ENCODE measurements around the gene EGFR.

Gene EGFR

DNA sequence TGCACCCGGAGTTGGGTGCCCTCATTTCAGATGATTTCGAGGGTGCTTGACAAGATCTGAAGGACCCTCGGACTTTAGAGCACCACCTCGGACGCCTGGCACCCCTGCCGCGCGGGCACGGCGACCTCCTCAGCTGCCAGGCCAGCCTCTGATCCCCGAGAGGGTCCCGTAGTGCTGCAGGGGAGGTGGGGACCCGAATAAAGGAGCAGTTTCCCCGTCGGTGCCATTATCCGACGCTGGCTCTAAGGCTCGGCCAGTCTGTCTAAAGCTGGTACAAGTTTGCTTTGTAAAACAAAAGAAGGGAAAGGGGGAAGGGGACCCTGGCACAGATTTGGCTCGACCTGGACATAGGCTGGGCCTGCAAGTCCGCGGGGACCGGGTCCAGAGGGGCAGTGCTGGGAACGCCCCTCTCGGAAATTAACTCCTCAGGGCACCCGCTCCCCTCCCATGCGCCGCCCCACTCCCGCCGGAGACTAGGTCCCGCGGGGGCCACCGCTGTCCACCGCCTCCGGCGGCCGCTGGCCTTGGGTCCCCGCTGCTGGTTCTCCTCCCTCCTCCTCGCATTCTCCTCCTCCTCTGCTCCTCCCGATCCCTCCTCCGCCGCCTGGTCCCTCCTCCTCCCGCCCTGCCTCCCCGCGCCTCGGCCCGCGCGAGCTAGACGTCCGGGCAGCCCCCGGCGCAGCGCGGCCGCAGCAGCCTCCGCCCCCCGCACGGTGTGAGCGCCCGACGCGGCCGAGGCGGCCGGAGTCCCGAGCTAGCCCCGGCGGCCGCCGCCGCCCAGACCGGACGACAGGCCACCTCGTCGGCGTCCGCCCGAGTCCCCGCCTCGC, at the start of gene EGFR:
Gene EGFR, plus strand, starts transcription at position 657 of the 830 bp plus-strand sequence. CDS start 261 bp downstream, outside the sequence.
- no peak for DNase-seq

DNA sequence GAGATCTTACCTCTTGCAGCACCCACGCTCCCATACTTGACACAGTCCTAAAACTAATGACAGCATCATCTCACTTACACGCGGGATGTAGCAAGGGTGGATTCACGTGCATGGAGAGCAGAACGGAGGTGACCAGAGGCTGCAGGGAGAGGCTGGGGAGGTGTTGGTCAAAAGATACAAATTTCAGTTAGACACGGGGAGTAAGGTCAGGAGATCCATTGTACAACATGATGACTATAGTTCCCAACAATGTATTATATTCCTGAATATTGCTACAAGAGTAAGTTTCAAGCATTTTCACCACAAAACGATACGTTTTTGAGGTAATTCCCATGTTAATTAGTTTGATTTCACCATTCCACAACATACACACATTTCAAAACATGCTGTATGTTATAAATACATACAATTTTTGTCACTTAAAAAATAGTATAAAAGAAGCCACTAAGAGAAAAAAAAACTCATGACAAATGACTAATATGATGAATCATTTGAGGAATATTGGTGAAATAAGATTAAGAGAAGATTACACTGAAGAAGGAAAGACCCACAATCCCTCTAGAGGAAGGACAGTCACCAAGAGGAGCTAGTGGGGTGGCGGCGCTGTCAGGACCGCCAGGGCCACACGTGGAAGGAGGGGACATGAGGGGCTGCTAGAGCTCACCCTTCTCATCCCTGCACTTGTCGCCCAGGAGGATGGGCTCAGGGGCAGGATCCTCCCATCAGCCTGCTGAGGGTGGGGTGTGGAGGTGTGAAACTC, 49.4 kb upstream of the EGFR start:
- DNase-seq: no peak

DNA sequence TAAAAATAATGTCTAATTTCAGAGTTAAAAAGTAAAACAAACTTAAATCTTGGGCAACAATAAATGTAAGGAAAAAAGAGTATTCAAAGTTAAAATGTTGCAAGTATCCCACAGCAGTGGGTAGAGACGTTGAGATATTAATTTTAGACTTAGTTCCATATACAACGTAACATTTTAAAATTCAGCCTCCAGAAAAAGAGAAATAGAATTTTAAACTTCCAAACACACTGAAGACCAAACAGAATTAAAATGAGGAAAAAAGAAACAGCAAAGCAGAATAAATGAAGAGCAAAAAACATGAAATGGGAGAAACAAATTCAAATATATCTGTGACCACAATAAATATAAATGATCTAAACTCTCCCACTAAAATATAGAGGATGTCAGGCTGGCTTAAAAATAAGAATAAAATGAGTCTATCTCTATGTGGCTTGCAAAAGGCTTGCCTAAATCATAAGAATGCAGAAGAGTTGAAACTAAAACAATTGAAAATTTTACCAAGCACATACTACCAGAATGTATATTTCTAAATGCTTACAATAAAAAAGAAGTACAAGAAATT, 46.0 kb upstream of the EGFR start:
- DNase-seq: no peak

DNA sequence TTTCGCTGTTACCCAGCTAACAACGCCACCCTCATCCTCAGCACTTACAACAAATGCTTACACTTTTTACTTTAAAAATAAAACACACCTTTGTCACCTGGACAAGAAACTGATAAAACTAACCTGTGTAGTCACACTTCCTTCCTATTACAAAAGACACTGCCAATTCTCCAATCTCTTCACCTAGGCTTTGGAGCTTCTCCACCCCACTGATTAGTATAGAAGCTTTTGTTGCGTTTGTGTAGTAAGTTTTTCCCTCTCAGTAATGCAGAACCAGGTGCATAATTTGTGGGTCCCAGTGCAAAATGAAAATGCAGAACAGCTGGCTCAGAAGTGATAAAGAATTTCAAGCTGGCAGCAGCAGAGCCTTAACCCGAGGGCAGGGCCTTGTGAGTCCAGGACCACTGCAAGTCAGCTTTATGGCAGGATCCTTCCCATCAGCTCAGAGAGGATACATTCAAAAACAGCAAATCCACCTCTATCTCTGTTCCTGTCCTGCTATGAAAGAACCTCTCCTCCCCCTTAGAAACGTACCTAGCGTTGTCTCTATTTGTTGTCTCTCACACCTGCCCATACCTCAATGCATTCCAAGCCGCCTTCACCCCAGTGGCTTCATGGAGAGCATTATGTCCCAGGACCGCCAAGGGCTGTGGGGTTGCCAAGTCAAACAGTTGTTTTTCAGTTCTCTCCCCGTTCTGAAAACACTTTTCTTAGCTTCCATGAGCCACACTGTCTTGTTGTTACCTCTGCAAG, 40.3 kb upstream of the EGFR start:
- DNase-seq: no peak

DNA sequence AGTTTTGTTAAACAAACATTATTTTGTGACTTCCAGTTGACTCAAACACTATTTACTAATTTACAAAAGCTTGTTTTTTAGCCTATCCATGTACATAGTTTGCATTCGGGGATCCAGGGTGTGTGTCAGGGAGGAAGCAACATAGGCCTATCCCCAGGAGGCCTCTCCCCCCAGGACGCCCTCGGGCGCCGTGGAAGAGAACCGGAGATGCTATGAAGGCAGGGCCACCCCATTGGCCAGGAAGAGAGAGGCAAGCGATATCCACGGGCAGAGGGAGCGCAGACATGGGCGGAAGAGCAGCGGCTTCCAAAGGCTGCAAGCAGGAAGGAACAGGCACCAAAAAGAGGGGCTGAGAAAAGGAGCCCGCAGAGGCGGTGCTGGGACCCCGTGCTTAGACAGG, 38.3 kb upstream of the EGFR start:
- DNase-seq: no peak

DNA sequence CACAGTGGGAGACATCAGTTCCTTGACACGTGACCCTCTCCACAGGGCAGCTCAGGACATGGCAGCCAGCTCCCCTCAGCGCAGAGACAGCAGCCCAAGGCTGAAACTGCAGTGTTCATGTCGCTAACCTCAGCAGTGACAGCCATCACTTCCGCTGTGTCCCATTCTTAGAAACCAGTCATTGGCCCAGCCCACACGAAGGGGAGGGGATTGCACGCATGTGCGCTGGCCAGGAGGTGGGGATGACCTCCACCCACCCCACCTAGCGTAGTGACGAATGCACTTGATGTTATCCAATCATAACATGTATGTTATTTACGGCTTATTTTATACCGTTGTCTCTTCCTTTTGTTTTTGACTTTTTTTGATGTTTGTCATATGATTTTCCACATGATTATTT, 36.9 kb upstream of the EGFR start:
- no peak for DNase-seq

DNA sequence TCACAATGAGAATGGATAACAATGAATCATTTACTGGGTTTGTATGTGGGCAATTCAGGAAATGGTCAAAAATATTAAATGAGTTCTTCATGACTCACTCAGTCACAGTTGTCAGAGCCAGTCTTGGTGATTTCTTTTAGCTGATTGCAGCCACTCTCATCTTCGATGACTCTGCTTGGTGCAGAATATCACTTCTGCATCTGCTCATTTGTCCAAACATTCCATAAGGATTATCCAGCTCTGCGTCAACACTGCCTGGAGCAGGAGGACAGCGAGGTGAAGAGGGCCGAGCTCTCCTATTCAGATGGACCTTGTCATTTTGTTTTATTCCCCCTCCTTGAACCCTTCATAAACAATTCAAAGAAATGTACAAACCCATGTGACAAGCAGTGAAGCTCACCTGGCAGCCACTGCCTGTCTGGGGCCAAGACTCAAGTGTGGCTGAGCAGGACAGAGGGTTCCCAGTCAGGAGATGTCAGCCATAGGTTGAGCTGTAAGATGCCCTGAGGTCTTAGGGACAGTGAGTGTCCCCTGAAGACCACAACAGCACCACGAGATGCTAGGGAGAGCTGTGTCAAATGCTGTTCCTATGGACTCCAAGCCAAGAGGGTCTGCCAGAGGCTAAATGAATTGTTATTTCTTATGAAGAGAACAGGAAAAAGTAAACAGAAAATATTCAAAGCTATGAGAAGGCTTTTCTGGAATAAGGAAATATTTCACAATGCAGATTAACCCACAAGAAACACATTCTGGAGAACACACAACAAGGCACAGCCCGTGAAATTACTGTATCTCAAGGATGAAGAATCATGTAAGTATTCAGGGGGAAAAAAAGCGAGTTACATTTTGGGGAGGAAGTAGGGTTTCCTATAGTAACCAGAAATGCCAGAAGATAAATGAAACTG, 33.1 kb upstream of the EGFR start:
- no peak for DNase-seq

DNA sequence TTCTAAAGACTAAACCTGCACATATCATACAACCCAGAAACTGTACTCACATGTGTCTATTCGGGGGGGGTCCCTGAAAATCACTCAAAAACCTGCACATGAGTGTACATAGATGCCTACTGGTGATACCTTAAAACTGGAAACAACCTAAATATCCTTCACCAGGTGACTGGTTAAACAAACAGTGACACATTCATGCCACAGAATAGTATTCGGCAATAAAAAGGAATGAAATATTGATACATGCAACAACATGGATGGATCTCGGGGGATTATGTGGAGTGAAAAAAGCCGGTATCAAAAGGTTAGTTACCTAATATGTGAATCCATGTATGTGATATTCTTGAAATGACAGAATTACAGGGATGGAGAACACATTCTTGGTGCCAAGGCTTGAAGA, 32.1 kb upstream of the EGFR start:
- DNase-seq: no peak

DNA sequence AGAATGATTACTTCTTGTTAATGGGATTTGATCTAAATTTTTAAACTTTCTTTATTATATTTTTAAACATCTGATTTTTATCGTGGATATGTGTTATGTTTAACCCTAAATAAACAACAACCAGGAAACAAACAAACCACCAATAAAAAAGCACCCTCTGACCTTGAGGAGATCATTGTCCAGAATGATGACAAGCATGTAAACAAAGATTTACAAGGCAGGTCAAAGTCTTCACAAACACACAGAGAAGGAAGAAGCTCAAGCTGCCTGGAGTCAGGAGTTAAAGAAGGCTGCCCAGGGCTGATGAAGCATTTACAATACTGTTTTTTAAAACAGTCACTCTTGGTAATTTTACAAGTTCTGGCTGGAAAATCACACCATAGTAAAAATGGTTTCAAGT, 31.0 kb upstream of the EGFR start:
- no peak for DNase-seq

DNA sequence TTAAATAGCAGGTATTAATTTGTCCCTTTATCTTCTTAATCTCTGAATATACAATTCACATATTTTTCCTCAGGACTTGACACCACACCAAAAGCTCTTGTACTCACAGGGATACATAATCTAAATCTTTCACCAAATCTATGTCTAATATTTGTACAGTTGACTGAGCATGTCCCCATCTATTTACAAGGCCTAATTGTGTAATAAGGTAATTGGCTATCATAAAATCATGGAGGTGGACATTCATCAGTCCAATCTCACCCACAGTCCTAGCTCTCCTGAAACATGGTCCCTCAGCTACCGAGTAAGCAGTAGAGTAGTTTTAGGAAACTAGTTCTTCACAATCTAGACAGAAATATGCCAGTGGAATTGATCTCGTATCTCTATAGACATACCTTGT, 30.3 kb upstream of the EGFR start:
- DNase-seq: no peak

DNA sequence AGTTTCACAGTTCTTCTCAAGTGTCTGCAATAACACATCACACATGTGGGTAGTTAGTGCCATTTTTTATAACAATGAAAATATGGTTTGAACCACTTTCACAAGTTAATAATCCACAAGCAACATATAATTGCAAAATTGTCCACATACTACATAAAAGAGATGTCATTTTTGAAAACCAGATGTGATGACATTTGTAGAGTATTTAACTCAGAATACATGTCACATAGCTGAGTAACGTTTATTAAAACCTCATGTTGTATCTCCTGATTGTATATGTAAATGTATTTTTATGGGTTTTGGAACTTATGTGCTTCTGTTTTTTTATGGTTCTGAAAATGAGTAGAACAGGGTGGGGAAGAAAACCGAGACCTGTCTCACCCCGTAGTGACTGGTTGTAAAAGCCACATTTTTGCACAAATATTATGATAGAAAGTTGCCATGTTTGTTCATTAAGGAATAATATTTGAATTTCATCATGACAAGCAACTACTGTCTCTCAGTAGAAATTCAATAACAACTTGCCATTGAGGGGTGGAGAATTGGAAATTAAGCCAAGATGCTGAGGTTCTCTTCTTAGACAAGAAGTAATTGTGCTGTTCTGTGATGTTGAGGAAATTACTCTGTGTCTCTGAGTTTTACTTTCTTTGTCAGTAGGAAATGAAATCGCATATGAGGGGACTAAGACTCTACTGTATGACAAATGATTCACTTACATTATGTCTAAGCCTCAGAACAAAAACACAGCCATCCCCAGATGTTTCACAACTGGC, 29.2 kb upstream of the EGFR start:
- DNase-seq: no peak

DNA sequence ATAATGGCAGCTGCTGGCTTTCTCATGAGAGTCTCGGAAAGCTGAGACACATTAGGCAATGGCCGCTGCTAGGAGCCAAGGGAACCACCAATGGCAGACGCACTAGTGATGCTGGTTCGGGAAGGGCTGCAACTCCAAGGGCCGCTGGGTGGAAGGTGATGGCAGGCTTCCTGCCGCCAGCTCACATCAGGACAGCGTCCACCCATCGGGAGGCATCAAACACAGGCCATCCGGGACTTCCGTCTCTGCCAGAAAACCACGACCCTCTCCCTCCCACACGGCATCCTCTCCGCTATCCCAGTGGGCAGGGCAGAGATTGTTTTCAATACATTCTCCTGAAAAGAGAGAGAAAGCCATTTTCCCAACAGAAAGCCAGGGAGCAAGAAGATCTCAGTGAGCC, 27.5 kb upstream of the EGFR start:
- DNase-seq: no peak

DNA sequence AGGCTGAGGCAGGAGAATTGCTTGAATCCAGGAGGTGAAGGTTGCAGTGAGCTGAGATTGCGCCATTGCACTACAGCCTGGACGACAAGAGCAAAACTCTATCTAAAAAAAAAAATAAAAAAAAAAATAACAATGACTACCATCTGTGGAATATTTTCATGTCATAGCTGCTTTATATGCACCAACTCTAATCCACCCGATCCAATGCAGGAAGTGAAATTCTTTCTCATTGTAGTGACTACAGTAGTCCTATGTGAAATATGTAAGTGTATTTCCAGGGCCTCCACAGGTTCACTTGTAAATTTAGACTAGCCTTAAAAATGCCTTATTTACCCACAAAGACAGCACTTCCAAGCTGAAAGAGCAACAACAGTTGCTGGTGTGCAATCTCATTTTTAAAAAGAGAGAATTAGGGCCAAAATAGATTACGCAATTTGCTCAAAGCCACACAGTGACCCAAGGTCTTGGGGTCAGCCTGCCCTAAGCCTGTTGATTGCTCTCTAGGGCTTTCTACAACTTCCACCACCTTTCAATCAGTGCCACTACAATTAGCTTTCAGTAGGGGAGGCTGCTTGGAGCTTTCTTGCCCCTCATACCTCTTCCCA, 25.8 kb upstream of the EGFR start:
- no peak for DNase-seq

DNA sequence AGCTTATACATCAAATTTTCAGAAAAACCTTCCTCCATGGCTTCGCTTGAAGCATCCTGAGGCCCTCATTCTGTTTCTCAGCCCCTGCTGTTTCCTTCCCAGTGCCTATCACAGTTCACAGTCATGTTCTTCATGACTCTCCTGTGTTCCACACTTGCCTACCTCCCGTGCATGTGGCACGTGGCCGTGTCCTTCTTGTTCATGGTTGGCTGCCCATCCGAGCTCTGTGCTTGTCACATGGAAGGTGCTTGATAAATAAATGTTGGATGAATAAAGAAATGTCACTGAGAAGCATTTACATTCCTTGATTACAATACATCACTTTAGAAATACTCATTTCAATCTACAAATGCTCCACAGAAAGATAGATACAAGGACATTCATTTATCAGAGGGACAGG, 23.7 kb upstream of the EGFR start:
- no peak for DNase-seq

DNA sequence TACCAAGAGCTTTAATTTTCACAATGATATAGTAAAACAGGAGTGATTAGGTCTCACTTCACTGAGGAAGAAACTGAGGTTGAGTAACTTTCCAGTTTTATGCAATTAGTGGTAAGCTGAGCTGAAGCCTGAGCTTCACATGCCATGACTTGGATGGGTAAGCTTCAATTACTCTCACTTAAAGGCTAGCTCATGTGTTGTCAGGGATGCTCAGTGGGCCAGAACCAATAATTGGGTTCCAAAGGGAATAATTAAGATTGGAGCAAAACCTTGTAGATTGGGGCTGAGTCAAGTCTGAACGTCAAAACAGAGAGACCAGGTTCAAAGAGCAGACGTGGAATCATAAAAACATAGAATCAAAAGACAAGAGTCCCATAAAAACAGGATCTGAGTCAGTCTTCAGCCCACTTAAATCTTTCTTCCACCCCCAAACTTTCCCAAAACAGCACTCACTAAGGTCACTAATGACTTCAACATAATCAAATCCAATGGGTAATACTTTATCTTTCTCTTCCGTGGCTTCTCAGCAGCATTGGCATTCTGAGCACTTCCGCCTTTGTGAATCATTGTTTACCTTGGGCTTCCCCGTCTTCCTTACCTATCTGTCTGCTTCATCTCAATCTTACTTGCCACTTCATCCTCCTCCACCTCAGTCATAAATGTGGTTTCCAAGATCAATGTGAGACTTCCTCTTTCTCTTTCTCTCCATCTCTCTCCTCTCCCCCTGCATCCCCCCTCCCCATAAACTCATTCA, 23.0 kb upstream of the EGFR start:
- DNase-seq: no peak

DNA sequence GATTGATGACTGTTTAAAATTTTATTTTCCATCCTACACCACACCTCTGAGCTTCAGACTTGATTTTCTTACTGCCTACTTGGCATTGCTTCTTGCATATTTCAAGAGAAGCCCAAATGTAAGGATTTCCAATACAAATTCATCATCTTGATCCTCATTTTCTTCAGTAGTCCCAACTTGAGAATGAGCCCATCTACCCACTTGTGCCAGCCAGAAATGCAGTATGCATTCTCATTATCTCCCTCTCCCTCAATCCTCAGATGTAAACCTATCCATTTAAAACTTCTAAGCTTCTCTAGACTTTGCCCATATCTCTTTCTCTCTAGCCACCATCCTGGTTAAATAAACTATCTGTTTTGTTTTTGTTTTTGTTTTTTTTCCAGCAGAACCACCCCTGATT, 22.4 kb upstream of the EGFR start:
- DNase-seq: no peak

DNA sequence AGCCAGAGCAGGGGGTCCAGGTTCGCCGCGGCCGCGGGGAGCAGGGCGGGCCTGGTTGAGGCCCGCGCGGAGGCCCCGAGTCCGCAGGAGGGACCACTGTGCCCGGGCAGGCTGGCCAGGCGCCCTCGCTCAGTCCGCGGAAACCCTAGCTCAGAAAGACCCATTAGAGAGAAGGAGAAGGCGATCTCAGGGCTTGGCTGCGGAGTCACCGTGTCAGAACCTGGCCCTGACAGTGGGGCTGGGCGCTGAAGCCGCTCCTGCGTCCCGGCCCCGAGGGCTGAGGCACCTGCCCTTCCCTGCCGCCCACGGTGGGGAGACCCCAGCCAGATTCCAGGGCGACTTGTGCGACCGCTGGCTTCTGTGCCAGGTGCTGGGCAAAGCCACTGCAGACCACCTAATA, 14.2 kb upstream of the EGFR start:
- no peak for DNase-seq

DNA sequence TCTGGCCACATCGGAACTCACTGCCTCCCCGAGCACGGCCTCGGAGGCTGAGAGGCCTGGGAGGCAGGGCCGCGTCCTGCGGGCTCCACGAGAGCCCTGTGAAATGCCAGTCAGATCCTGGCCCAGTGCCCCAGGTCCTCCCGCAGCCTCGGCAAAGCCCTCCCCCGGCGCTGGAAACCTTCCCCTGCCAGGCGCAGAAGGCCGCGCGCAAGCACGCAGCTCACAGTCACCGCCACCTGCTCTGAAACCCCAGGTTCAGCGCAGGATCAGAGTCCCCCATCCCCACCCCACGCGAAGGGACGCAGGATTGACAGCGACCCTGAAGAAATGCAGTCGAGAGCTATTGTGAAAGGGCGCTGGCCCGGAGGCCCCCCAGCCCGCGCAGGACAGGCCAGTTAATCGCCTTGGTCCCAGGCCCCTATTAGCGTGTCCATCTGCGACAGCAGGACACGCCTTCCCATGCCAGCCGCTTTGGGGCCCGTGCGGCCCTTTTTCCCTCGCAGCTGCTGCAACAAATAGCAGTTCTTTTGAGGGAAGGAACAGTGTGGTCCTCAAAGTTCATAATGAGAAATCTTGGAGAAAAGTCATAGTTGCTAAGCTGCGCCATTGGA, 13.5 kb upstream of the EGFR start:
- no peak for DNase-seq

DNA sequence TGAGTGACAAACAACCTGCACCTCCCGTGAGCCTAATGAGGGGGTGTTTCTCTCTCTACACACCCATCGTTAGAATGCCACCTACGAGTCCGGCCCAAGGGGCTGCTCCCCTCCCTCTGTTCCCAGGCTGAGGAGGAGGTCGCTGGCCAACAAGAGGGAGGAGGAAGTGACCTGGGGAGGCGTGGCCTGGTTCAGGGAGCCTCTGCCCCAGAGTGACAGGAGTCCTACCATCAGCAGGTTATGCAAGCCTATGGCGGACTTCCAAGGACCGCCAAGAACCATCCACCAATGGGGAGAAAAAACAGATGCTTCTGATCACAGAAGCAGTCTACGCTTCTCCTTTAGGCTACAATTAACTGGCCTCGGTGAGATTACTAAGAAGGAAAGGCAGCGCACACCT, 12.3 kb upstream of the EGFR start:
- DNase-seq: no peak

DNA sequence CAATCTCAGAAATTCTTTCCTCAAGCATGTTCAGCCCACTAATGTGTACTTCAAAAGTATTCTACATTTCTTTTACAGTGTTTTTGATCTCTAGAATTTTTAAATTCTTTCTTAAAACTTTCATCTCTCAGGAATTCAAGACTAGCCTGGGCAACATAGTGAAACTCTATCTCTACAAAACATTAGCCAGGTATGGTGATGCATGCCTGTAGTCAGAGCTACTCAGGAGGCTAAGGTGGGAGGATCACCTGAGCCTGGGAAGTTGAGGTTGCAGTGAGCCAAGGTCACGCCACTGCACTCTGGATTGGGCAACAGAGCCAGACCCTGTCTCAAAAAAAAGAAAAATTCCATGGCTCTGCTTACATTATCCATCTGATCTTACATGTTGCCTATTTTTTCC, 5.0 kb upstream of the EGFR start:
- no peak for DNase-seq

All from activated CD4-positive, alpha-beta T cell treated with anti-CD3 and anti-CD28 coated beads, Interleukin-2, amount 50 U/mL, for 48 hours (primary cell).